Smooth muscle cell (in vitro differentiated cells): Measurements from ENCODE around the gene CEP131. TPM values are rescaled to one million over a fixed set of nuclear protein-coding genes. Genes with fewer than 3 reads are reported as not detected.

Experiments used
- DNase-seq: peaks from one replicate; lab custom pipeline; 2025; ENCODE audit not compliant: unreplicated experiment; lab: John Stamatoyannopoulos, UW
- H2AFZ ChIP-seq: fragments of 200-600 bp; sonication (generic); 2 replicates; pipeline ENCODE4 v1.6.0; 2016; ENCODE audit warnings: antibody characterized with exemption, low read depth, mild to moderate bottlenecking
- H3F3A ChIP-seq: fragments of 200-600 bp; sonication (generic); 2 replicates; pipeline ENCODE4 v1.6.0; 2017; ENCODE audit warnings: antibody characterized with exemption, low read depth
- H3K27ac ChIP-seq: fragments of 200-600 bp; sonication (generic); 2 replicates; pipeline ENCODE4 v1.5.1; 2016; ENCODE audit warnings: low read depth, mild to moderate bottlenecking
- H3K27me3 ChIP-seq: fragments of 200-600 bp; sonication (generic); 2 replicates; pipeline ENCODE4 v1.6.1; 2016; ENCODE audit warnings: low read depth, mild to moderate bottlenecking
- H3K36me3 ChIP-seq: fragments of 200-600 bp; sonication (generic); 2 replicates; pipeline ENCODE4 v1.5.1; 2016; ENCODE audit warnings: low read depth
- H3K4me1 ChIP-seq: fragments of 200-600 bp; sonication (generic); 2 replicates; pipeline ENCODE4 v1.5.1; 2016; ENCODE audit warnings: low read depth
- H3K4me2 ChIP-seq: fragments of 200-600 bp; sonication (generic); 2 replicates; pipeline ENCODE4 v1.6.0; 2016; ENCODE audit warnings: mild to moderate bottlenecking
- H3K4me3 ChIP-seq: fragments of 200-600 bp; sonication (generic); 2 replicates; pipeline ENCODE4 v1.5.1; 2016; ENCODE audit warnings: mild to moderate bottlenecking
- H3K79me2 ChIP-seq: fragments of 200-600 bp; sonication (generic); 2 replicates; pipeline ENCODE4 v1.6.0; 2016; ENCODE audit warnings: low read depth, mild to moderate bottlenecking
- H3K9ac ChIP-seq: fragments of 200-600 bp; sonication (generic); 2 replicates; pipeline ENCODE4 v1.6.0; 2016; ENCODE audit warnings: low read depth
- H3K9me3 ChIP-seq: fragments of 200-600 bp; sonication (generic); replicated peaks from 2 replicates; pipeline ENCODE4 v1.5.1; 2016; ENCODE audit warnings: low read depth
- H4K20me1 ChIP-seq: fragments of 200-600 bp; sonication (generic); 2 replicates; pipeline ENCODE4 v1.6.0; 2016; ENCODE audit warnings: low read depth
- WGBS: methylation state at CpG from one replicate; pipeline ENCODE4 v1.1.7; 2016; ENCODE audit warnings: low lambda C conversion rate; 5-methylcytosine and 5-hydroxymethylcytosine counted together
- polyA plus RNA-seq: library from polyadenylated mRNA; unstranded; fragments of >200 nt; fragmentation: Nextera tagmentation; extraction: Ambion mirVana; gene quantifications from 2 replicates; pipeline ENCODE4 v1.2.1, GENCODE V29; 2016
- total RNA-seq: library from RNA; depleted of rRNA; stranded (reverse); fragments of >200 nt; gene quantifications from 2 replicates; pipeline ENCODE4 v1.2.3, GENCODE V29; 2014
- TF ChIP-seq, protein P1 (sequence below): fragments of 200-600 bp; sonication (generic); IDR thresholded peaks from 2 replicates; pipeline ENCODE4 v1.5.1; 2017; ENCODE audit warnings: borderline replicate concordance, mild to moderate bottlenecking, antibody characterized with exemption; ENCODE audit not compliant: insufficient read depth, poor library complexity, severe bottlenecking

The CEP131 gene
- total and polyA plus RNA-seq, 2 experiments from 2014 or later: 3.0 to 13.4 TPM

GRCh38 chr17:81151278-81151677, 71.5 kb downstream of the CEP131 start:
- H3K9ac ChIP-seq: no peak overlapping the region
- H3K9me3 ChIP-seq: no peaks in the 10 kb centered on the region
- DNase-seq: no peak
- no peaks in the 10 kb centered on the region for H3K27me3 ChIP-seq
- H3K4me3 ChIP-seq: no peak overlapping the region
- H3K27ac ChIP-seq: no peak overlapping the region
- no peak overlapping the region for H3K4me2 ChIP-seq
- no peaks in the 10 kb centered on the region for H3K79me2 ChIP-seq
- no peaks in the 10 kb centered on the region for H3K4me1 ChIP-seq
- no peaks in the 10 kb centered on the region for H4K20me1 ChIP-seq
- H3K36me3 ChIP-seq: no peaks in the 10 kb centered on the region
- TF ChIP-seq, protein P1, sequence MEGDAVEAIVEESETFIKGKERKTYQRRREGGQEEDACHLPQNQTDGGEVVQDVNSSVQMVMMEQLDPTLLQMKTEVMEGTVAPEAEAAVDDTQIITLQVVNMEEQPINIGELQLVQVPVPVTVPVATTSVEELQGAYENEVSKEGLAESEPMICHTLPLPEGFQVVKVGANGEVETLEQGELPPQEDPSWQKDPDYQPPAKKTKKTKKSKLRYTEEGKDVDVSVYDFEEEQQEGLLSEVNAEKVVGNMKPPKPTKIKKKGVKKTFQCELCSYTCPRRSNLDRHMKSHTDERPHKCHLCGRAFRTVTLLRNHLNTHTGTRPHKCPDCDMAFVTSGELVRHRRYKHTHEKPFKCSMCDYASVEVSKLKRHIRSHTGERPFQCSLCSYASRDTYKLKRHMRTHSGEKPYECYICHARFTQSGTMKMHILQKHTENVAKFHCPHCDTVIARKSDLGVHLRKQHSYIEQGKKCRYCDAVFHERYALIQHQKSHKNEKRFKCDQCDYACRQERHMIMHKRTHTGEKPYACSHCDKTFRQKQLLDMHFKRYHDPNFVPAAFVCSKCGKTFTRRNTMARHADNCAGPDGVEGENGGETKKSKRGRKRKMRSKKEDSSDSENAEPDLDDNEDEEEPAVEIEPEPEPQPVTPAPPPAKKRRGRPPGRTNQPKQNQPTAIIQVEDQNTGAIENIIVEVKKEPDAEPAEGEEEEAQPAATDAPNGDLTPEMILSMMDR: no peak
- WGBS: 87% methylated on average over 12 of the region's 13 CpGs
- H3F3A ChIP-seq: no peaks in the 10 kb centered on the region
- no peak overlapping the region for H2AFZ ChIP-seq

- Histone ChIP-seq H3F3A (no peaks in the 10 kb centered on the region), H2AFZ (no peak overlapping the region), H4K20me1 (no peaks in the 10 kb centered on the region), H3K4me3 (no peak overlapping the region), H3K36me3 (no peaks in the 10 kb centered on the region), H3K27ac (no peak overlapping the region), H3K4me2 (no peak overlapping the region), H3K27me3 (no peaks in the 10 kb centered on the region), H3K9ac (no peak overlapping the region), H3K9me3 (no peaks in the 10 kb centered on the region), H3K4me1 (no peaks in the 10 kb centered on the region), H3K79me2 (no peaks in the 10 kb centered on the region)
- DNase-seq: no peak
- WGBS: 90% methylated on average over 14 of the region's 14 CpGs
- TF ChIP-seq, protein P1: no peak
Observed at GRCh38 chr17:81150377-81151077, 72.2 kb downstream of the CEP131 start.

- no peaks in the 10 kb centered on the region for H3K9me3 ChIP-seq
- WGBS: 73% methylated on average over 5 of the region's 14 CpGs
- TF ChIP-seq, protein P1: no peak
Observed at GRCh38 chr17:81148986-81149533, 73.7 kb downstream of the CEP131 start.

DNA sequence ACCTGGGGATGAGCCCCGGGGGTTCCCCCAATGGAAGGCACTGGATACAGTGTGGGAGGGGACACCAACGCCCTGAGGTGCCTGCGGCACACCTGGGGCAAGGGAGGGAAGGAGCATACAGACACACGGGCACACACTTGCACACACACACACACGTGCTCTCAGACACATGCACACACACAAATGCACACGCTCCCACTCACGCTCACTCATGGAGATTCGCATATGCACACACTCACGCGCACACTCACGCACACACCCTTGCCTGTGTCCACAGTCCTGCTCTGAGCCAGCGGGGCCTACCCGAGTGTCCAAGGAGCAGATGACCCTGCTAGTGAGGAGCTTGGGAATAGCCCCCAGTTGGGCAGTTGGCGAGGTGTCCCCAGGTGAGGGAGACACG, 74.2 kb downstream of the CEP131 start:
- TF ChIP-seq, protein P1: no peak
- Histone ChIP-seq H3K79me2 (no peaks in the 10 kb centered on the region), H3K4me3 (no peak overlapping the region), H3K9ac (no peak overlapping the region), H3K4me2 (no peak overlapping the region), H3K9me3 (no peaks in the 10 kb centered on the region), H3K4me1 (no peaks in the 10 kb centered on the region), H3K27me3 (no peaks in the 10 kb centered on the region), H3F3A (no peaks in the 10 kb centered on the region), H2AFZ (no peak overlapping the region), H4K20me1 (no peaks in the 10 kb centered on the region), H3K36me3 (no peaks in the 10 kb centered on the region), H3K27ac (no peak overlapping the region)
- 95% methylated on average over 15 of the region's 15 CpGs for WGBS
- DNase-seq: no peak

More at GRCh38 chr17:81148986-81149533, 73.7 kb downstream of the CEP131 start:
- Histone ChIP-seq H4K20me1 (no peaks in the 10 kb centered on the region), H3K4me1 (no peaks in the 10 kb centered on the region), H3K27me3 (no peaks in the 10 kb centered on the region), H3K36me3 (no peaks in the 10 kb centered on the region), H3K79me2 (no peaks in the 10 kb centered on the region), H2AFZ (no peak overlapping the region), H3K4me2 (no peak overlapping the region), H3K9ac (no peak overlapping the region), H3K4me3 (no peak overlapping the region), H3K27ac (no peak overlapping the region), H3F3A (no peaks in the 10 kb centered on the region)
- DNase-seq: no peak
